Testis (tissue), 2 donors: ENCODE measurements around the gene PRKAG2.

ENCODE experiments used
- CTCF ChIP-seq, 3 experiments: fragments of 450-650 bp in 2 of 3; fragments of 200-600 bp in 1 of 3; sonication (generic) in 1 of 3; IDR thresholded peaks; one replicate each; pipeline ENCODE4 v1.5.1; 2016 to 2019; ENCODE audit warnings: antibody characterized with exemption in 3 of 3, mild to moderate bottlenecking in 2 of 3, moderate library complexity in 1 of 3
- POLR2A ChIP-seq: fragments of 450-650 bp; IDR thresholded peaks from one replicate; pipeline ENCODE4 v1.6.1; 2017; ENCODE audit warnings: antibody characterized with exemption, mild to moderate bottlenecking, moderate library complexity

GRCh38 chr7:151786936-151787335, 90.0 kb downstream of the PRKAG2 start:
- TF ChIP-seq CTCF (IDR thresholded peaks at IDR 0.05) (no peak), POLR2A (no peak)
